GM12873 (cell line): Measurements from ENCODE around the gene IFITM10.

Experiments
- TF ChIP-seq, protein P1 (sequence below): IDR thresholded peaks from 2 replicates; pipeline ENCODE4 v1.5.1; 2012; ENCODE audit warnings: low read depth, mild to moderate bottlenecking, moderate library complexity, low read length, control low read depth; ENCODE audit not compliant: insufficient read depth; ENCODE audit errors: missing control alignments

IFITM10 gene

DNA sequence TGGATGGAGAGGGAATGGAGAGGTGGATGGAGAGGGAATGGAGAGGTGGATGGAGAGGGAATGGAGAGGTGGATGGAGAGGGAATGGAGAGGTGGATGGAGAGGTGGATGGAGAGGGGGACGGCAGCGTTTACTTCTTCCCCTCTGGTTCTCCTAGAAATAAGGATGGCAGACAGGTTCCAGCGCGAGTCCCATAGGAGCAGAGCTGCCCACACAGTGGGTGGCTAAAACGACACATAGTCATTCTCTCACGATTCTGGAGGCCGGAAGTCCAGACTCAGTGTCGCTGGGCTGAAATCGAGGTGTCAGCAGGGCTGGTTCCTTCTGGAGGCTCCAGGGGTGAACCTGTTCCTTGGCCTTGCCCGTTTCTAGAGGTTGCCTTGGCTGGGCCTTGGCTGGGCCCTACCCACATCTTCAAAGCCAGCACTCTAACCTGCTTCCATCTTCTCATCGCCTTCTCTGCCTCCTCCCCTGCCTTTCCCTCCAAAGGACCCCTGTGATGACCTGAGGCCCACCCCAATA is 26.0 kb upstream of the IFITM10 start:
- TF ChIP-seq, protein P1, sequence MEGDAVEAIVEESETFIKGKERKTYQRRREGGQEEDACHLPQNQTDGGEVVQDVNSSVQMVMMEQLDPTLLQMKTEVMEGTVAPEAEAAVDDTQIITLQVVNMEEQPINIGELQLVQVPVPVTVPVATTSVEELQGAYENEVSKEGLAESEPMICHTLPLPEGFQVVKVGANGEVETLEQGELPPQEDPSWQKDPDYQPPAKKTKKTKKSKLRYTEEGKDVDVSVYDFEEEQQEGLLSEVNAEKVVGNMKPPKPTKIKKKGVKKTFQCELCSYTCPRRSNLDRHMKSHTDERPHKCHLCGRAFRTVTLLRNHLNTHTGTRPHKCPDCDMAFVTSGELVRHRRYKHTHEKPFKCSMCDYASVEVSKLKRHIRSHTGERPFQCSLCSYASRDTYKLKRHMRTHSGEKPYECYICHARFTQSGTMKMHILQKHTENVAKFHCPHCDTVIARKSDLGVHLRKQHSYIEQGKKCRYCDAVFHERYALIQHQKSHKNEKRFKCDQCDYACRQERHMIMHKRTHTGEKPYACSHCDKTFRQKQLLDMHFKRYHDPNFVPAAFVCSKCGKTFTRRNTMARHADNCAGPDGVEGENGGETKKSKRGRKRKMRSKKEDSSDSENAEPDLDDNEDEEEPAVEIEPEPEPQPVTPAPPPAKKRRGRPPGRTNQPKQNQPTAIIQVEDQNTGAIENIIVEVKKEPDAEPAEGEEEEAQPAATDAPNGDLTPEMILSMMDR = no peak

DNA sequence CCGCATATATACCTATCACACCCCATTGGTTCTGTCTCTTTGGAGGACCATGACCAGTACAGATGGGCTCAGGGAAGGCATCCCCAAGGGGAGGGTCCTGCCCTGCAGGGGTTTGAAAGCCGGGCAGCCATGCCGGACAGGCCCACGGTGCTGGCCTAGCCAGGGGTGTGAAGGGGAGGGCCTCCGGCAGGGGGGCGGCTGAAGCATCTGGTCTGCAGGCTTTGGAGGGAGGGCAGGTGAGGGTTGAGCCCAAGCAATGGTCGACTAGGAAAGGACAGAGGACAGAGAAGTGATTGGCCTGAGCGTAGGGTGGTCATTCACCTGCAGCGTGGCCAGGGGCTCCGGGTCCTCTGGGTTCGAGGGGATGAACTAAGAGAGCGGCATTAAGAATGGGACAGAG is 24.5 kb upstream of the IFITM10 start:
- TF ChIP-seq, protein P1 = no peak

DNA sequence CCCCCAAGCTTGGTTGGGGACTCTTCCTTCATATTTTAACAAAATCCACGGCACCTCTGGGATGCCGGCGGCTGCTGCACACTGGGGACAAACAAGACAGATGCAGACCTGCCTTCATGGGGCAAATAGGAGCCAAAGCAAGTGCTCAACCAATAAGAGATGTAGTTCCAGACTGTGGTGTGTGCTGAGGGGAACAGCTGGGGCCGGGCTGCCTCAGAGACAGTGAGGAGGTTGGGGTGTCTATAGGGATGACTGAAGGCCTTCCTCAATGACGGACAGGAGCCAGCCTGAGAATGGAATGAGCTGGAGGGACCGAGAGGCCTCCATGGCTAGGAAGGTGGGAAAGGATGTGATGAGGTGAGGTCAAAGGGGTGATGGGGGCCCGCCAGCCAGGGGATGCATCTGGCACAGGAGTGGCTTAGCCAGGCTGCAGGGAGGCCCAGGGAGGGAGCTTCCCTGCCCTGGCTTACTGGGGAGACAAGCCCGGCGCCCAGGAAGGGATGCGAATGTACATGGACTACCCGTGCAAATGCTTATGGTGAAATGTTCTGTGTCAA is 23.7 kb upstream of the IFITM10 start:
- TF ChIP-seq, protein P1 = no peak

DNA sequence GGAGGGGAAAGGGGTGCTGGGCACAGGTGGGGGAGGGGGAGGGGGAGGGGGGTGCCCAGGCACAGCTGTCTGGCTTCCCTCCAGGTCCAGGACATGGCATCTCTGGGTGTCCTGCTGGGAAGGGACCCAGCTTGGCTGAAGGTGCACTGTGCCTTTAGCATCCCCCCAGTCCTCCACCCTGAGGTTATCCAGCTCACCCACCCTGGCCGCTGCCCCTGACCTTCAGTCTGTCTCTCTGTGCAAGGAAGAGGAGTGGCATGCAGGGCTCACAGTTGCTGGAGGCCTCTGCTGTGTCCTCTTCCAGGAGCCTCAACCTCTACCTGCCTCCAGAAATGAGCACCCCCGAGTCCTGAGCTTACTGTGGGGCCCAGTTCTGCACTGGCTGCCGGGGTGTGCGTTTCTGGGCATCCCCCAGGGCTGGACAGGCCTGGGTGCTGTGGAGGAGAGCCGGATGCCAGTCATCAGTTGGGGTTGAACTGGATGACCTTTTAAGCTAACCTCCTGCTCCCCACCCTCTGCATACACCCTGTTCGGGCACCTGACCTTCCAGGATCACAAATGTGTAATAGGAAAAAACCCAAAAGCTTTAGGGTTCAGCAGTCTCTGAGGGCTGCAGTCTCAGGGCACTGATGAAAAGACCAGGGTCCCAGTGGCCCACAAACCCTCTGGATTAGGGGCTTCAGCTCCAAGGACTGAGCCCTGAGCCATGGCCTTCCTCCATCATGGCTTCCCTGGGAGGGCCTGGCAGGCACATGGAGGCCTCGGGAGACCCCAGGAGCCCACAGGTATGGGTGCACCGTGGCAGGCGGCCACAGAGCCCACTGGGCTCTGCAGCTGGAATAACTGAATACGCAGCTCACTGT is 23.0 kb upstream of the IFITM10 start:
- TF ChIP-seq, protein P1 = no peak

DNA sequence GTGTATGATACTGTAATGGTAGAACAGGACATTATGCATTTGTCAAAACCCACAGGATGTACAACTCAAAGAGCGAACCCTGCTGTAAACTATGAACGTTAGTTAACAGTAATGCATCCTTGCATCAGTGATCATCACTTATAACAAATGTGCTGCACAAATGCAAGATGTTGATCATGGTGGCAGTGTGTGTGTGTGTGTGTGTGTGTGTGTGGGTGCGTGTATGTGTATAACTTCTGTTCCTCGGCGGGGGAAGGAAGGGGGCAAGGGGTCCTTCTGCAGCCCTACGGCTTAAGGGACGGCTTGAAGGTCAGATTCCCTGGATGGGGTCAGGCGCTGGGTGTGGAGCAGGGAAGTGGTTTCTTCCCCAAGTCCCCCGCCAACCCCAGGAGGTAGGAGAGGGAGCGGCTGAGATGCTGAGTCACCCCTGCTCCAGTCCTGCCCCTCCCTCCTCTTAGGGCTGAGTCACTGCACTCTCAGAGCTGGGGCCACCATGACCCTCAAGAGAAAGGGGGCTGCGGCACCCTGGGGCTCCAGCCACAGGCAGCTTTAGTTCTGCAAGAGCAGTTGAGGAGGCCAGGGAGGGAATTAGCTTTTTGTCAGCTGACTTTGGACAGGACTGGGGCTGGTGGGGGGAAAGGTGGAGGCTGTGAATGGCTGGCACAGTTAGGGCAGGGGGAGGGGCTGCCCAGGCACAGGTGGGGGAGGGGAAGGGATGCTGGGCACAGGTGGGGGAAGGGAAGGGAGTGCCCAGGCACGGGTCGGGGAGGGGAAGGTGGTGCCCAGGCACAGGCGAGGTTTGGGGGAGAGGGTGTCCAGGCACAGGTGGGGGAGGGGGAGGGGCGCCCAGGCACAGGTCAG is 22.1 kb upstream of the IFITM10 start:
- TF ChIP-seq, protein P1 = no peak

DNA sequence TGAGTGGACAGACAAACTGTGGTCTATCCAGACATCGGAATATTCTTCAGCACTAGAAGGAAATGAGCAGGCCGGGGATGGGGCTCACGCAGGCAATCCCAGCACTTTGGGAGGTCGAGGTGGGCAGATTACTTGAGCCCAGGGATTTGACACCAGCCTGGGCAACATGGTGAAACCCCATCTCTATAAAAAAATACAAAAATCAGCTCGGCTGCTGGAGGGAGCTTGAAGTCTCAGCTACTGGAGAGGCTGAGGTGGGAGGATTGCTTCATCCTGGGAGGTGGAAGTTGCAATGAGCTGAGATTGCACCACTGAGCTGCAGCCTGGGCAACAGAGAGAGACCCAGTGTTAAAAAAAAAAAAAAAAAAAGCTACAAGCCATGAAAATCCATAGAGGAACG is 21.3 kb upstream of the IFITM10 start:
- TF ChIP-seq, protein P1 = no peak

DNA sequence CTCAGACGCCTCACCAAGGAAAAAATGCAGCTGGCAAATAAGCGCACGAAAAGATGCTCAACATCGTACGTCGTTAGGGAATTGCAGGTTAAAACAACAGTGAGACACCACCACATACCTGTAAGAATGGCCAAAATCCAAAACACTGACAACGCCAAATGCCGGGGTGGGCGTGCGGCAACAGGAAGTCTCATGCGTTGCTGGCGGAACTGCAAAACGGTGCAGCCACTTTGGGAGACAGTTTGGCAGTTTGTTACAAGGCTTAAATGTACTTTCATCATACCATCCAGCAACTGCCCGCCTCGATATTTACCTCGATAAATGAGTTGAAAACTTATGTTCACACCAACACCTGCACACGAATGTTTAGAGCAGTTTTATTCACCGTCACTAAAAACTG is 20.9 kb upstream of the IFITM10 start:
- TF ChIP-seq, protein P1 = no peak
